ENCODE results near the gene AIFM3. TPM values are rescaled to one million over a fixed set of nuclear protein-coding genes. Genes with fewer than 3 reads are reported as not detected.

Gene AIFM3
- total and polyA plus RNA-seq, 2 of the 13 experiments (the other 11 are each of a cell fraction or from before 2014, with no cell fraction given): 9.0 to 15.3 TPM

- no peak for TF ChIP-seq ZNF296 (CRISPR knock-in tag; conservative IDR thresholded peaks at IDR 0.05)
- no peak for TF ChIP-seq SNAI1 (CRISPR knock-in tag; IDR thresholded peaks at IDR 0.05; ENCODE audit: borderline replicate concordance)
- TF ChIP-seq YY1 (IDR thresholded peaks at IDR 0.05; ENCODE audit: insufficient read depth, insufficient replicate concordance, low read depth, low read length): no peak
- TF ChIP-seq FOXM1 (CRISPR knock-in tag; IDR thresholded peaks at IDR 0.05): no peak
- TF ChIP-seq SRF (IDR thresholded peaks at IDR 0.05; ENCODE audit: low read depth, low read length): no peak
- peak; percentile 71 for TF ChIP-seq DRAP1 (CRISPR knock-in tag; IDR thresholded peaks at IDR 0.05)
- 0 out of 2 replicates have a peak, but pooled peaks have one; percentile 11 for TF ChIP-seq SP5 (CRISPR knock-in tag; IDR thresholded peaks at IDR 0.05; ENCODE audit: borderline replicate concordance, low read depth)
- TF ChIP-seq TRAFD1 (CRISPR knock-in tag; IDR thresholded peaks at IDR 0.05; ENCODE audit: borderline replicate concordance): no peak
- TF ChIP-seq ZNF44 (CRISPR knock-in tag; IDR thresholded peaks at IDR 0.05): no peak
- TF ChIP-seq NFAT5 (CRISPR knock-in tag; IDR thresholded peaks at IDR 0.05): no peak
- no peak for TF ChIP-seq RAD51 (IDR thresholded peaks at IDR 0.05; ENCODE audit: borderline replicate concordance)
- no peak for TF ChIP-seq STAT6 (CRISPR knock-in tag; IDR thresholded peaks at IDR 0.05; ENCODE audit: borderline replicate concordance)
- no peak for TF ChIP-seq ZNF572 (CRISPR knock-in tag; IDR thresholded peaks at IDR 0.05)
- no peak for TF ChIP-seq NFYB (CRISPR knock-in tag; IDR thresholded peaks at IDR 0.05)
- TF ChIP-seq TFAP4 (IDR thresholded peaks at IDR 0.05; ENCODE audit: borderline replicate concordance, low read depth): peak; percentile 73; the same call in 1 of the 2 replicates
- no peak for TF ChIP-seq KLF13 (CRISPR knock-in tag; IDR thresholded peaks at IDR 0.05)
- TF ChIP-seq ZBTB21 (CRISPR knock-in tag; IDR thresholded peaks at IDR 0.05): no peak
- TF ChIP-seq JDP2 (CRISPR knock-in tag; IDR thresholded peaks at IDR 0.05; ENCODE audit: borderline replicate concordance): no peak
Observed at GRCh38 chr22:20949698-20950183, 17.3 kb upstream of the AIFM3 start (continued).
